Epithelial cell of esophagus (primary cell): Measurements from ENCODE around the gene NRG3.

Source experiments
- DNase-seq: peaks from one replicate; pipeline ENCODE4 v3.0.0; 2010; ENCODE audit warnings: low read depth
- H3K4me3 ChIP-seq: 2 replicates; pipeline ENCODE4 v1.5.1; 2011; ENCODE audit warnings: mild to moderate bottlenecking, low read length, control low read depth
- CTCF ChIP-seq: IDR thresholded peaks from 2 replicates; pipeline ENCODE4 v1.5.1; 2011; ENCODE audit warnings: low read depth, mild to moderate bottlenecking, low read length, control low read depth, inconsistent platforms; ENCODE audit not compliant: insufficient read depth; ENCODE audit errors: missing control alignments

NRG3 gene

GRCh38 chr10:82358486-82359099, 483.6 kb downstream of the NRG3 start:
- DNase-seq: no peak
- no peak overlapping the region for H3K4me3 ChIP-seq
- TF ChIP-seq CTCF: no peak

DNA sequence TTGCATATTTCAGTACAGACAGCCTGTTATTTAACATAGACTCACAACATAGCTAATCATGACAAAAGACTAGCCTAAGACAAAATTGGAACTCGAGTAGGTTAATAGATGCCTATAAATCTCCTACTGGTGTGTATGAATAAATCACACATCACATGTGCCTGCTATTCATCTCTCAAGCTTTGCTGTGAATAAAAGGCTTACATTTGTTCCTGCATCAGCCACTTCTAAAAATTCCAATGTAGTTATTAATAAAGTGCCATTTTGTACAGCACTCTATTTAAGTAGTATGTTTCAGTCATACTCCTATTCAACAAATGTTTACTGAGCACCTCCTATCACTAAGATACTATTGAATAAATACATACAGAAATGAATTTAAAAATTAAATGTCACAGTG, 486.3 kb downstream of the NRG3 start:
- TF ChIP-seq CTCF: no peak
- no peak for DNase-seq
- H3K4me3 ChIP-seq: no peak overlapping the region

DNA sequence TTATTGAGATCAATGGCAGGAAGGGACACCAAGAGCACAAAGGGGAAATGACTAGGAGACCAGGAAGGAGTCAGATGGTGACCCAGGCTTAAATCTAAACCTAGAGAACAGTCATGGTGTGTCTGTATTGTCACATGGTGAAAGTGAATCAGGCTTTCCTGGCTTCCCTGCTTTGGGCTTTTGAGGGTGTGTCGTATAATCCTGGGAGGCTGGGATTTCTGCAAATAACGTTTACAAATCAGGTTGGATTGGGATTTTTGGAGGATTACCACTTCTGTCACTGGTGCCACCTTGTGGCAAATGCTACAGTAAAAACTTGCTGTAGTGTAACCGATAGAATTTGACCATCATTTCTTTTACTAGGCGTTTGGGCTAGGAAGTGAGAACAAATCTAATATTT, 502.6 kb downstream of the NRG3 start:
- TF ChIP-seq CTCF: no peak
- H3K4me3 ChIP-seq: no peak overlapping the region
- no peak for DNase-seq

- DNase-seq: peak; percentile 21
- no peak for TF ChIP-seq CTCF
- no peak overlapping the region for H3K4me3 ChIP-seq
These were observed 503.2 kb downstream of the NRG3 start for GRCh38 chr10:82378146-82378545.

DNA sequence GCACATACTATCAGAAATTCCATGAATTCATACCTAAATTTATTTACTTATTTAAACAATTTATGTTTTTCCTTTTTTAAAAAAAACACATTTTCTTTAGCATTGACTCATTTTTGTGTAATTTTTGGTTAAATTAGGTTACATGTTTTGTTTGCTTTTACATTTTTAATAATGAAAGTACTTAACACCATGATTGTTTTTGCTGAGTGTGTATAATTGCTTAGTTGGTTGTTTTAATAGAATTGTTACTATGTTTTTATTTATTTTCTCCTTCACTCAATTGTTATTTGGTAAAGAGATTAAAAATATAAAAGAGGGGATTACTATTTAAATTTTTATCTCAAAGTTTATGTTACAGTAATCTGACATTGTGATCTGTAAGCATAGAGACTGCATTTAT, 508.4 kb downstream of the NRG3 start:
- H3K4me3 ChIP-seq: no peak overlapping the region
- no peak for TF ChIP-seq CTCF
- DNase-seq: no peak

DNA sequence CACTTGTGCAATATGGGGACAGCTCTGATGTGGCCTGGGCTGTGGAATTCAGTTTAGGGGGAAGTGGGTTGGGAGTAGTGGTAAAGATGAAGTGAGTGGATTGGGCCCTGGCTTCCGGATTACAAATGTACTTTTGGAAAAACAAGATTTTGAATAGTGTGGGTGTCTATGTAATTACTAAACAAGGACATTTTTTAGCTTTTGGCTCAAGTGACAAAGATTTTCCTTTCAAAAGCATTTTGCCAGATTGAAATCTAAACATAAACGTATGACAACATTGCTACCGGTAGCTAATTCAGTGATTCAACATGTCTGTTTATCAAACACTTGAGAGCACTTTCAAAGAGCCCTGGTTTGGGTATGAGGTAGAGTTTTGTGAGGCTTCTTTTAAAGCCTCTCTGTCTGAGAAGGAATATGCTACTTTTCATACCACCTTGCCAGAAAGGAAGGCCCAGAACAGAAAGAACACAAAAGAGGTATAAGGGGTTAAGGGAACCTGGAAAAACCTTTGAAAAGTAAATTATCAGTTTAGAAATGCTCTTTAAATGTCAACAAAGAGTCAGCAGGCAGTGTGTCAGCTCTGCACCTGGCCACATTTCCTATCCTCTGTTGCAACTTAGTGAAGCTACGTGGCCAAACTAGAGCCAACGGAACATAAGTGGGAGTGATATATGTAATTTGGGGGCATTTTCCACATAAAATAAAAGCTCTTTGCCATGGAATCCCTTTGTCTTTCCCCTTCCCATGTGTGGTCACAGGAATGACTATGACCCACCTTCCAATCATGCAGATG, 516.1 kb downstream of the NRG3 start:
- DNase-seq: no peak
- no peak for TF ChIP-seq CTCF
- no peak overlapping the region for H3K4me3 ChIP-seq

- no peak for TF ChIP-seq CTCF
- H3K4me3 ChIP-seq: no peak overlapping the region
- no peak for DNase-seq
These were observed 517.0 kb downstream of the NRG3 start for GRCh38 chr10:82391971-82392370.
